HG03520 (cell line): ENCODE data around the gene PARPBP.
"Not testable (repeated sequence)": the region's sequence is repeated elsewhere in the genome, so short reads cannot be mapped to it uniquely, and the experiment has no call there.

ENCODE experiments used
- ATAC-seq: cut with Tn5 transposase; IDR thresholded peaks from one replicate; pipeline ENCODE4 v1.9.1; 2021; ENCODE audit warnings: mild to moderate bottlenecking, moderate library complexity; ENCODE audit not compliant: unreplicated experiment

The PARPBP gene

GRCh38 chr12:102147062-102147587, 27.1 kb downstream of the PARPBP start:
- not testable (repeated sequence) for ATAC-seq

- ATAC-seq = not testable (repeated sequence)
Observed at GRCh38 chr12:102155206-102155605, 35.2 kb downstream of the PARPBP start.

- no peak for ATAC-seq
Observed at GRCh38 chr12:102163383-102163782, 43.4 kb downstream of the PARPBP start.

DNA sequence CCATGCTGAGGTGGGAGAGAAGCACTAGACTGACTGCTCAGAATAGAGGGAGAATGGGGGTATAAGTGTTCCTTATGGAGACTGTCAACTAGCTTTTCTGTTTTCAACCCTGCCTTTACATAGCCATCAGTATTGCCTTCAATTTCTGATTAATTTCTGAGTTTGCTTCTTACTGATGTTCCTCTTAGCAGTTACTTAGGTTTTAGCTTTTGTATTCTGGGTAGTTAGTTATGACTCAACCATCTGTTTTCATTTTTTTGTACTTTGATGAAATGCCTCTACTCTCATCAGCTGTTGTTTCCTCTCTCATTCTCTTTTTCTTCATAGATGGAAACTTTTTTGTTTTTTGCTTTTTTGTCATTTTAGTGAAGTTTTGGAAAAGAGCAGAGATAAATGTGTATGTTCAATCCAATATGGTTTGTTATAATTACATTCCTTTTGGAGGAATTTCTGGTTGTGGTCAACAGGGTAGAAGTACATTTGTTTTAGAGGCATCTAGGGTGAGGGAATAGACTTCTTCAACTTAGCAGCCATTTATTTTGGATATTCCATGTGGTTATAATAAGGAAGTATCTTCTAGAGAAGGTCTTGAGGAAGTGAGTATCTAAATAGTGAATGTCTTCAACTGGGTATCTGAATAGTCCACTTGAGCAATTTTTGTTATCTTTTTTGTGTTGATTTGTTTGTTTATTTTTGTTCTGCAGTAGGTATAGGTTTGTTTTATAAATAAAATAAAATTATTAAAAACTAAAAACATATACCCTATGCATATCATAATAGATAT, 48.0 kb downstream of the PARPBP start:
- ATAC-seq = peak; percentile 72

- no peak for ATAC-seq
Observed at GRCh38 chr12:102169922-102170621, 50.1 kb downstream of the PARPBP start.

DNA sequence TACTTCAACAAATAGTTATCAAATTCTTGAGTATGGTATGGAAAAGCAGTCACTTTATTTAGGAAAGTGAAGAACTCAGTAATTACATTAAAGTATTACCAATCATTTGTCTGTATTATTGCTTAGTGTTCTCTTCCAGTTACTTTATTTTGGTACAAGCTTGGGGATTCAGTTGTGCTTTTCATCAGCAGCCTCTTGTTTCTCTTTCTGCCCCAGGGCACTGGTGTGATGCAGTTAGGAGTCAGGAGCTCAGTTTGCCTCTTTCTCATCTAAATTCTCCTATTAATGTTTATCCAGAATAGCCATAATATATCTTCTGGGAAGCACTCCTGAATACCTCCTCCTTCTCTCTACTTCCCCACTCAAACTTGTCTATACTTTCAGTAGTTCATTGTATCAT, 52.0 kb downstream of the PARPBP start:
- ATAC-seq = no peak

DNA sequence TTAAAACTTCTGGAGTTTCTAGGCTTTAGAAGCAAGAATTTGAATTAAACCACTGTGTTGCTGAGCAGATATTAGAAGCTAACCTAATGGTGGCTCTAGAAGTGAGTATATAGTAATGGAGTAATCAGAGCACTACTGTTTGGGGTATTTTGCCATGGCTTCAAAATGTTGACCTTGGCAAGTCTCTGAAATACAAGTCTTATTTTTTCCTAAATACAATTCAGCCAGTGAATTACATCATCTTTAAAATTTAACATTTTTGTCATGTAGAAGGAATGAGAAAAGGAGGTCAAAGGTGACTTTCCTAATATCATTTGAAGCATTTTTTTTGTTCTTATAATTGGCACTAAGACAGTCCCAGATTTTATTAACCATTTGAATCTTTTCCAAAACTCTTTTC, 52.5 kb downstream of the PARPBP start:
- no peak for ATAC-seq

DNA sequence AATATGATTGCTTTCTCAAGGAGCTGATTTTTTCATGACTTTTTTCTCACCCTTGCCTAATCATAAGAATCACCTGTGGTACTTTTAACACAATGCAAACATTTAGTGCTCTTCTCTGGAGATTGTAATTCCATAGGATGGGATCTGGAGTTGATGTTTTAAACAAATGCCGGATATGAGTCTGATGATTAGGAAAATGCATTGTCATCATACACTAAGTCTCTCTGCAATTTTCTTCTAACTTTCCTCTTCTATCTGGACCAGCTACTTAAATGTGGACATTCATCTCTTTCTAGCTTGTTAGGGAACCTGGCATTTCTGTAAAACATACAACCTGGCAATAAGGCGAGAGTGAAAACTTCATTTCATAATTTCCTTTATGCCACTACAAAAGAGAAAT, 54.1 kb downstream of the PARPBP start:
- no peak for ATAC-seq

DNA sequence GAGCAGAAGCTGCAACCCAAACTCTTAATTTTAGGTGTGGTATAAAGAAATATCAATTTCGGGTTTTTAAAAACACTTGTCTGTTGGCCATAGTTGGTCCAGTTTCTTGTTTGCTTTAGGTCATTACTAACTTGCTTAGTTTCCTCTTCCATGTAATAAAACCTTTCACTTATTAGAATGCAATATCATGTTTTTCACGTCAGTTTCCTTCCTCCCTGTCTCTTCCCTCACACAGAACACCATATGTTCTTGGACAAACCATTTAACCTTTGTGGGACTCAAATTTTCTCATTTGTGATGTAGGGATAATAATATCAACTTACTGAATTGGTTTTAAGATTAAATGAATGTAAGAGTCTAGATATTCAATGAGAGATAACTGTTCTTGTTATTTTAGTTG, 54.8 kb downstream of the PARPBP start:
- ATAC-seq = no peak

GRCh38 chr12:102182635-102183034, 62.7 kb downstream of the PARPBP start:
- no peak for ATAC-seq

DNA sequence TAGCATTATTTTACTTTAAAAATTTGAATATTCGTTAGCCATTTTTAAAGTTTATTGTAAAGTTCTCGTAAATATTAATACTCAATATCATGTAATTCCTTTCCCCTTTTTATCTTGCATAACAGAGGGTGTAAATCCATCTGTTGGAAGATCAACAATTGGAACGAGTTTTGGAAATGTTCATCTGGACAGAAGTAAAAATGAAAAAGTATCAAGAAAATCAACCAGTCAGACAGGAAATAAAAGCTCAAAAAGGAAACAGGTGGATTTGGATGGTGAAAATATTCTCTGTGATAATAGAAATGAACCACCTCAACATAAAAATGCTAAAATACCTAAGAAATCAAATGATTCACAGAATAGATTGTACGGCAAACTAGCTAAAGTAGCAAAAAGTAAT, 75.8 kb downstream of the PARPBP start:
- ATAC-seq = no peak

DNA sequence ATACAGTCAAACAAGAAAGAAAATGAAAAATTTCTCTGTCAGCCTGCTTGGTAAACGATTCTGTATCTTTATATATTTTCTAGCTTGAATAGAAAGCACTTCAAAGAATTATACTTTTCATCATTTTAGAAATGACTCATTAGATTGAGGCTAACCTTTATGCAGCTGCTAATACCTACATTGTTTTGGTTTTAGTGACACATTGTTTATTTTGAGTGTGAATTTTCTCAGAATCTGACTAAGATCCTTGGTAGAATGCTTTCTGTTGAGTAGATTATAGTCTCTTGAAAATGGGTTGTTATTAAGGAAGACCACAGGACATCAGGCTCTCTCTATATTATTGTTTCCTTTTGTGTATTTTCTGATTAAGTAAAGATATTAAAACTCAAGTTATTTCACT, 77.8 kb downstream of the PARPBP start, which contains the start of gene PMCH:
Gene PMCH, minus strand, starts transcription at position 45 of the 400 bp plus-strand sequence. CDS start 63 bp downstream, outside the sequence.
- peak; percentile 90 for ATAC-seq

- no peak for ATAC-seq
Observed at GRCh38 chr12:102201436-102202061, 81.6 kb downstream of the PARPBP start.

GRCh38 chr12:102202556-102202955, 82.6 kb downstream of the PARPBP start:
- ATAC-seq = no peak

DNA sequence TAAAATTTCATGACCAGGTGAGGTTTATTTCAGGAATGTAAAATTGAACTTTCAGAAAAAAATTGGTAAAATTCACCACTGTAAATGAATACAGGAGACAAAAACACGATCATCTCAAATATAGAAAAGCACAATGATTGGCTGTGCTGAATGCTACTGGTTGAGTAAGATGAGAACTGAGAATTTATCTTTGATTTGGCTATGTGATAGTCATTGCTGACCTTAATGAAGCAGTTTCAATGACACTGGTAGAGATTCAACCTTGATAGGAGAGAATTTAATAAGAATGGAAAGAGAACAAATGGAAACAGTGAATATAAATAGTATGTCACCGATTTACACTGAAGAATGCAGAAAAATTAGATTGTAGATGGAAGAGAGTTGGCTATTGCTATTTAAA, 84.0 kb downstream of the PARPBP start:
- no peak for ATAC-seq

DNA sequence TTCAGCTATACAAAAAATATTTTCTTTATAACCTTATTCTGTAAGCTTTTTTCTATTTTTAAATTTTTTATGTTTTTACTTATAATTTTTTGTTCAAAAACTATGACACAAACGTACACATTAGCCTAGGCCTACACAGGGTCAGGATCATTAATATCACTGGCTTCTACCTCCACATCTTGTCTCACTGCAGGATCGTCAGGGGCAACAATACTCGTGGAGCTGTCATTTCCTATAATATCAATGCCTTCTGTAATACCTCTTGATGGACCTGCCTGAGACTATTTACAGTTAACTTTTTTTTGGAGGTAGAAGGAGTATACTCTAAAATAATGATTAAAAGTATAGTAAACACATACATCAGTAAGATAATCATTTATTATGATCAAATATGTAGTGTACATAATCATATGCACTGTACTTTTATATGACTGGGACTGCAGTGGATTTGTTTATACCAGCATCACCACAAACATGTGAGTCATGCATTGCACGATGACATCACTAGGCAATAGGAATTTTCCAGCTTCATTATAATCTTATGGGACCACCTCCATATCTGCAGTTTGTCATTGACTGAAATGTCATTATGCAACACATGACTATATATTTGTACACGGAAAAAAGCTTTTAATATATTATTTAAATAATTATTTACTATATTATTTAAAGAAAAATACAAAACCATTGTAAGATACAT, 96.2 kb downstream of the PARPBP start:
- ATAC-seq = no peak

DNA sequence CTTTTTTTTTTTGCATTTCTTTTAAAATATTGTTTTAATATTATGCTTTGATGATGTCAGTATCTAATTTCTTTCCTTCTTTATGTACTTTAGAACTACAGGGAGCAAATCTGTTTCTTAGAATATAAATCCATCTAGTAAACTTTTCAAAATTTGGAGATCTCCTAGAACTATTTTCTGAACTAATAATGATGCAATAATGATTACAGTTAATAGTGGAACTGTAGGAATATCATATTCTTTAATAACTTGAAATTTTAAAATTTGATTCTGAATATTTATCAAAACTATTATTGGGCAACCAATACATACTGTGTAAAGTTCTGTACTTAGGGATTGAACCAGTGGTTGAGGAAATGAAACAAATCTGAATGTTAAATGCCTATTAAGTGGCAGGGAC, 100.8 kb downstream of the PARPBP start:
- ATAC-seq = no peak

GRCh38 chr12:102227954-102228353, 108.0 kb downstream of the PARPBP start:
- no peak for ATAC-seq

DNA sequence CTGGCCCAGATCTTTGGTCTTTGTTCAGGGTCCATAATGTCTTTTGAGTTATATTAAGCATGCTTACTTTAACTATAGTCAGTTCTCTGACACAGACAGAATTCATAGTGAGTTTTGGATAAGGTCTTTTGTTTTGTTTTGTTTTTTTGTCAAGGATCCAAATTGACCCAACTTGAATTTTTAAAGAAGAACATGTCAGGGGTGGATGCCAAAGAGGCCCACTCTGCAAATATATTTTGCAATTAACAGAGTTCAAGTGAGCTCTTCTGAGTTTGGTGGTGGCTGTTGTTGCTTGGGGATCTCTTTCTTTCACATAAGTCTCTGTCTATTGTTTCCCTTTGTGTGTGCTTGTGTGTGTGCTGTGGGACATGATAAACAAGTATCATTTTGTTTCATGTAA, 112.1 kb downstream of the PARPBP start:
- ATAC-seq = no peak

DNA sequence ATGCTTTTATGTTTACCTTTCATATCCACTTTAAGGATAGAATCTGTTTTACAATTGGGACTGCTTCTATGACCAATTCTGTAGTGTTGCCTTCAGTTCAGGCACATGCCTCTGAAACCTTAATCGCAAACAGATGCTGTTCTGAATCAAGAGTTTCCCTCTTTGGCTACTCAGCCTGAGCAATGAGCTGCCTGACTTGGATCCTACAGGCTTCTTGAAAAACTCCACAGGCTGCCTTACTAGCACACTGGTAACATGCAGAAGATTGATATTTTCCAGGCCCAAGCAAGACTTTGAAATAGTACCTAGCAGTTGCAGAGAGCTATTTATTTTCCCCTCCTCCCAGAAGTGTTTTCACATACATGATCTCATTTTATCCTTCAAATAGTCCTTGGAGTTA, 112.5 kb downstream of the PARPBP start:
- no peak for ATAC-seq

DNA sequence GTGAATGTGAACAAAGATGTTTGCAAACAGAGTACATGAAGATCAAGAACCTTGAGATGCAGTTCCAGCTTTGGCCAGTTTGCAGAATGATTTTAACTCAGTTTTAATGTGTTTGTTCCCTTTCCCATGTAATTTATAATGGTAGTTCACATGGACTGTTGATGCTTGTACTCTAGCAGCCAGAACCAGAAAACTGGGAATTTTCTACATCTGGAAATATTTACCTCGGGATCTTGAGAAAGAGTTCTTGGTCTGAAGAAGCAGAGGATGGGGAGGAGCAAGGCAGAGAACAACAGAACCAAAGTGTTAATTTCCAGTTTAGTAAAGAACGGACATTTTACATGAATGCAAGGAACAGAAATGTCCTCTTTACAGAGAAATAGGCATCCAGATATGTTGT, 114.6 kb downstream of the PARPBP start:
- ATAC-seq = no peak
